Sigmoid colon (tissue), 4 donors: ENCODE data around the gene MIB2.

ENCODE experiments used
- POLR2AphosphoS5 ChIP-seq, 4 donors: sonication (generic); formaldehyde crosslinking; IDR thresholded peaks; one replicate each; pipeline ENCODE4 v1.6.1; 2017; ENCODE audit warnings: antibody characterized with exemption in 4 of 4
- TF ChIP-seq, protein P1 (sequence below), 4 experiments: fragments of 450-650 bp in 3 of 4; fragments of 200-600 bp in 1 of 4; IDR thresholded peaks; one replicate each; pipeline ENCODE4 v1.5.1; 2016 to 2019; ENCODE audit warnings: antibody characterized with exemption in 4 of 4, mild to moderate bottlenecking in 3 of 4, moderate library complexity in 2 of 4

DNA sequence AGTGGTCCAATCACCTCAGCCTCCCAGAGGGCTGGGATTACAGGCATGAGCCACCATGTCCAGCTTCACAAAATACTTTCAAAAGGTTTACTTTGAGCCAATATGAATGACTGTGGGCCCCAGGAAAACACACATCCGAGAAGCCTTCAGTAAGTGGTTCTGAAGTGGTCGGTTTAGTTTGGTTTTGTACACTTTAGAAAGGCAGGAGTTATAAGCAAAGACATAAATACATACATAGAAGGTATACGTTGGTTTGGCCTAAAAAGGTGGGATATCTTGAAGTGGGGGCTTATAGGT is 3.2 kb upstream of the MIB2 start:
- TF ChIP-seq, protein P1, sequence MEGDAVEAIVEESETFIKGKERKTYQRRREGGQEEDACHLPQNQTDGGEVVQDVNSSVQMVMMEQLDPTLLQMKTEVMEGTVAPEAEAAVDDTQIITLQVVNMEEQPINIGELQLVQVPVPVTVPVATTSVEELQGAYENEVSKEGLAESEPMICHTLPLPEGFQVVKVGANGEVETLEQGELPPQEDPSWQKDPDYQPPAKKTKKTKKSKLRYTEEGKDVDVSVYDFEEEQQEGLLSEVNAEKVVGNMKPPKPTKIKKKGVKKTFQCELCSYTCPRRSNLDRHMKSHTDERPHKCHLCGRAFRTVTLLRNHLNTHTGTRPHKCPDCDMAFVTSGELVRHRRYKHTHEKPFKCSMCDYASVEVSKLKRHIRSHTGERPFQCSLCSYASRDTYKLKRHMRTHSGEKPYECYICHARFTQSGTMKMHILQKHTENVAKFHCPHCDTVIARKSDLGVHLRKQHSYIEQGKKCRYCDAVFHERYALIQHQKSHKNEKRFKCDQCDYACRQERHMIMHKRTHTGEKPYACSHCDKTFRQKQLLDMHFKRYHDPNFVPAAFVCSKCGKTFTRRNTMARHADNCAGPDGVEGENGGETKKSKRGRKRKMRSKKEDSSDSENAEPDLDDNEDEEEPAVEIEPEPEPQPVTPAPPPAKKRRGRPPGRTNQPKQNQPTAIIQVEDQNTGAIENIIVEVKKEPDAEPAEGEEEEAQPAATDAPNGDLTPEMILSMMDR (IDR thresholded peaks at IDR 0.05): no peak
- TF ChIP-seq POLR2AphosphoS5 (IDR thresholded peaks at IDR 0.05): no peak
